AG04449 (cell line): ENCODE measurements around the gene PRCP.

ENCODE experiments used
- CTCF ChIA-PET: fragments of 350-600 bp; formaldehyde crosslinking; extraction: SDS; loops from one replicate; lab custom pipeline; 2021; ENCODE audit warnings: antibody characterized with exemption; lab: Yijun Ruan, JAX
- POLR2A ChIA-PET: fragments of 400-600, 350-600 bp; formaldehyde crosslinking; extraction: SDS; loops from one replicate; lab custom pipeline; 2020; ENCODE audit warnings: antibody characterized with exemption, inconsistent platforms; lab: Yijun Ruan, JAX
- DNase-seq: peaks from one replicate; pipeline ENCODE4 v3.0.0-alpha.2; 2010; ENCODE audit warnings: low read depth, low spot score
- H3K4me3 ChIP-seq: 2 replicates; pipeline ENCODE4 v1.5.1; 2011; ENCODE audit warnings: low read depth, mild to moderate bottlenecking, control low read depth, low read length
- TF ChIP-seq, protein P1 (sequence below): IDR thresholded peaks from one replicate; pipeline ENCODE4 v1.5.1; 2011; ENCODE audit warnings: mild to moderate bottlenecking, moderate library complexity, low read length, control low read depth, inconsistent platforms; ENCODE audit not compliant: insufficient read depth; ENCODE audit errors: missing control alignments

PRCP gene

DNA sequence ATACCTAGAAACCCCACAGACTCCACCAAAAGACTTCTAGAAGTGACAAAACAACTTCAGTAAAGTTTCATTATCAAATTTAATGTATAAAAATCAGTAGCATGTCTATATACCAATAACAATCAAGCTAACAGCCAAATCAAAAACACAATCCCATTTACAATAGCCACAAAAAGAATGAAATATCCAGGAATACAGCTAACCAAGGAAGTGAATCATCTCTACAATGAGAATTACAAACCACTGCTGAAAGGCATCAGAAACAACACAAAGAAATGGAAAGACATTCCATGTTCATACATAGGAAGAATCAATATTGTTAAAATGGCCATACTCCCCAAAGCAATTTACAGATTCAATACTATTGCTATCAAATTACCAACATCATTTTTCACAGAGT, 46.0 kb downstream of the PRCP start:
- CTCF ChIA-PET: interaction anchor here (1.5 to 4.2 kb wide), 3 partner anchors 13 to 47 kb away, joined by 3 to 30 read pairs (median 4); partner anchors contain the start of gene DDIAS

DNA sequence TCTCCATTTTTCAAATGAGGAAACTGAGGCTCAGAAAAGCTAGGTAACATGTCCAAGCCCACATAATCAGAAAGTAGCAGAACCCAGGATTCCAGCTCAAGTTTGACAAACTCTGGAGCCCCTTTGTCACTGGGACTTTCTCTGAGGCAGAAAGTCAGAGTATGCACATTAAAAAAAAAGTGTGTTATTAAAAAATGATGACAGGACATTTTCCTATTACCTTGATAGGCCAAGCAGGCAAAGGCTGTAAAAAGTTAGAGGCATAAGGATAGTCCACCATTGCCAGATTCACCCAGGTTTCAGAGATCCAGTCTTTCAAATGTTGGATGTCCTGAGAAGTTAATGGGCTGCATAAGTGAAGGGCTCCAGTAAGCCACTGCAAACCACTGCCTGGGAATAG, 51.4 kb downstream of the PRCP start:
- TF ChIP-seq, protein P1, sequence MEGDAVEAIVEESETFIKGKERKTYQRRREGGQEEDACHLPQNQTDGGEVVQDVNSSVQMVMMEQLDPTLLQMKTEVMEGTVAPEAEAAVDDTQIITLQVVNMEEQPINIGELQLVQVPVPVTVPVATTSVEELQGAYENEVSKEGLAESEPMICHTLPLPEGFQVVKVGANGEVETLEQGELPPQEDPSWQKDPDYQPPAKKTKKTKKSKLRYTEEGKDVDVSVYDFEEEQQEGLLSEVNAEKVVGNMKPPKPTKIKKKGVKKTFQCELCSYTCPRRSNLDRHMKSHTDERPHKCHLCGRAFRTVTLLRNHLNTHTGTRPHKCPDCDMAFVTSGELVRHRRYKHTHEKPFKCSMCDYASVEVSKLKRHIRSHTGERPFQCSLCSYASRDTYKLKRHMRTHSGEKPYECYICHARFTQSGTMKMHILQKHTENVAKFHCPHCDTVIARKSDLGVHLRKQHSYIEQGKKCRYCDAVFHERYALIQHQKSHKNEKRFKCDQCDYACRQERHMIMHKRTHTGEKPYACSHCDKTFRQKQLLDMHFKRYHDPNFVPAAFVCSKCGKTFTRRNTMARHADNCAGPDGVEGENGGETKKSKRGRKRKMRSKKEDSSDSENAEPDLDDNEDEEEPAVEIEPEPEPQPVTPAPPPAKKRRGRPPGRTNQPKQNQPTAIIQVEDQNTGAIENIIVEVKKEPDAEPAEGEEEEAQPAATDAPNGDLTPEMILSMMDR: no peak
- H3K4me3 ChIP-seq: no peak overlapping the region
- DNase-seq: no peak
- ChIA-PET CTCF (no interaction called here), POLR2A (no interaction called here)

More for the DNA sequence above, 46.0 kb downstream of the PRCP start:
- TF ChIP-seq, protein P1: no peak
- POLR2A ChIA-PET: no interaction called here
- no peak overlapping the region for H3K4me3 ChIP-seq
- no peak for DNase-seq

DNA sequence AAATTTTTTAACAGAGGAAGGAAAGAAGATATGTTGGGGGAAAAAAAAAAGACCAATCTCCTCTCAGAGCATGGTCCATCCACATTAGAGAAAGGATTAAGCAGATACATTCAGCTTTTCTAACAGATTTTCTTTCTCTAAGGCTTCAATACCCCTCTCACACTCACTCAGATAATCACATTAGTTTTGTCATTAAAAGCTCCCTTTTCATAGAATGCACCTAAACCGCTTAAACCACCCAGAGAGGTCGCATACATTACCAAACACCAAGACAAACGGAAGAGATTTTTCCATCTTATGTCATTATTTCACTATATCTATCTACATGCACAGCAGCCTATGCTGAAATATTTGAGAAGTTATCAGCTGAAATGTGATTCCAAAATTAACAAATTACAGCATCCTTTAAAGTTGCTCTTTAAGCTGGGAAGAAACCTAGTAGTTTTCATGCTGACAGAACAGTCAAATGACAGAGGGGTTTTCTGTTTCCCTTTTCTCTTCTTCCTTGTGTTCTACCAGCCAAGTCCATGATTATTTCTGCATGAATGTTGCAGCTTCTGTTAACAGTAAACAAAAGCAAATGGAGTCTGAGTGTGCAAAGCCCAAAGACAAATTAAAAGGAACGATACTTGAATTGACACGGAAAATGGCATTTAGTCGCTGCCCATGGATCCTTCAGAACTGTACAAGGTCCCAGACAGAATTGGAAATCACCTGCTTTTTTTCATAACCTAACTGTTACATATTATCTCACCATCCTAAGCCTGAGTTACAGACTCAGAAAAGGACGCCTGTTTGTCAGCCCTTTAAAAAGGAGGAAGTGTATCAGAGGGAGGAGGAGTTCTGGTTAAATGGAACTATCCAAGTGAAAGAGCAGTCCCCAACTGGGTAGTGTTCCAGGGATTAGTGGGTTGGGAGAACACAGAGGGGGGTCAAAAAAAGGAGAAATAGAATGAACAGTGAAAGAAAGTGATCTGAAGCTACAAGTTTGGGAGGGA, 54.6 kb downstream of the PRCP start:
- CTCF ChIA-PET: interaction anchor here (1.0 kb wide), 1 partner anchor 22 kb away, joined by 3 read pairs; no protein-coding TSS in a partner anchor
- POLR2A ChIA-PET: no interaction called here
- TF ChIP-seq, protein P1: no peak
- no peak overlapping the region for H3K4me3 ChIP-seq
- no peak for DNase-seq

DNA sequence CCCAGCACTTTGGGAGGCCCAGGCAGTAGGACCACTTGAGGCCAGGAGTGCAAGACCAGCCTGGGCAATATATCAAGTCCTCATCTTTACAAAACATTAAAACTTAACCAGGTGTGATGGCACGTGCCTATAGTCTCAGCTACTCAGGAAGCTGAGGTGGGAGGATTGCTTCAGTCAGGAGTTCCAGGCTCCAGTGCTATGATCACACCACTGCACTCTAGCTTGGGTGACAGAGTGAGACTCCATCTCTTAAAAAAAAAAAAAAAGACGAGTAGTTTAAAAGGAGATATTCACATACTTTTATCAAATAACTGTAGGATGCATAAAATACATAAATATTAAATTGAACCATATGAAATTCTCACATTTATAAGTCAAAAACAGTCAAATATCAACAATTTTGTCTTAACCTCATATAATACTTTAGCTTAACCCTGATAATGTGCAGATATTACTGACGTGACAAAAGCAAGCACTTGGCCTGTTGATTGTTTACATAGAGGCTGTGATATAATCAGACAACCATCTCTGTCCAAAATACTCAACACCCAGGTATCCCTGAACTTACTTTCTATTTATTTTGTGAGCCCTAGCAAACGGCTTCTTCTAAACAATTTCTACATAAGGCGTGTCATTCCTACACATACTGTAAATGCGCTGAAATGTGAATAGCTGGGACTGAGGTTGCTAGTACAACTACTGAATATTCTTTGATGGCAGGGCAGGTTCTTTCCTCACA, 57.0 kb downstream of the PRCP start:
- no peak overlapping the region for H3K4me3 ChIP-seq
- ChIA-PET CTCF (no interaction called here), POLR2A (no interaction called here)
- TF ChIP-seq, protein P1: no peak
- no peak for DNase-seq

DNA sequence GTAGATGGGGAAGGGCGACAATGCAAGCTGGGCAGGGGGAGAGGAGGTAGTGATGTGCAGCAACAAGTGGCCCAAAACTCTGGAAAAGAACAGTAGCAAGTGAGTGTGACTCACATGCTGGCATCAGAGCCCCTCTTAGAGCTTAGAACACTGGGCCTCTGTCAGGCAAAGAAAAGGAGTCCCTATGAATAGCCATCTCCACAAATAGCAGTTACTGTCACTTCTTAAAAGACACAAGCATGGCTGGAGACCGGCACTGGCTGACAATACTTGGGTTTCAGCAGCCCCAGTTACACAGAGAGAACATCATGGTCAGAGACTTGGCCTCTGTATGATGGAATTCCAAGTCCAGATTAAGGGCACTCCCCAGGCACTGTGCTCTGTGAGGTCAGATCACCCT, 58.2 kb downstream of the PRCP start:
- POLR2A ChIA-PET: no interaction called here
- no peak overlapping the region for H3K4me3 ChIP-seq
- CTCF ChIA-PET: no interaction called here
- TF ChIP-seq, protein P1: no peak
- DNase-seq: no peak

DNA sequence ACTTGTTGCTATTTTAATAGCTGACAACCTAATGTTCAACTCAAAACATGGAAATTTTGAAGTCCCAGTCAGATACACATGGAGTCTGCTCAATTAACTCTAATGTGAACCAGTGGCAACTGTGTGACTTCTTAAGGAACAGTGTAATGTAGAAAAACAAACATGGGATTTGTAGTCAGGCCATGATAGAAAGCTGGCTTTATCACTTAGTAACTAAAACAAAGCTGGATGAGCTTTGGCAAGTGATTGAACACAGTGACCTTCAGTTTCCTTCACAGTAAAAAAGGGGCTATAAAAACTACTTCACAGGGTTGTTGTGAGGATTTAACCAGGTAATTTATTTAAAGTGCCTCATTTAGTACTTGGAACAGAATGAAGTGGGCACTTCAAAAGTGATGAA, 62.6 kb downstream of the PRCP start:
- TF ChIP-seq, protein P1: no peak
- no peak overlapping the region for H3K4me3 ChIP-seq
- DNase-seq: no peak
- POLR2A ChIA-PET: no interaction called here
- CTCF ChIA-PET: interaction anchor here (1.2 kb wide), 1 partner anchor 30 kb away, joined by 6 read pairs; no protein-coding TSS in a partner anchor
